H7 (cell line): ENCODE measurements around the gene THPO. TPM values are rescaled to one million over a fixed set of nuclear protein-coding genes. Genes with fewer than 3 reads are reported as not detected.
A peak's percentile ranks its signal among the peaks of the same experiment; 100 is the strongest.

ENCODE experiments used
- DNase-seq: peaks from one replicate; pipeline ENCODE4 v3.0.0; 2012
- H3K27me3 ChIP-seq: 2 replicates; pipeline ENCODE4 v1.6.0; 2011; ENCODE audit warnings: mild to moderate bottlenecking, low read length; ENCODE audit not compliant: control insufficient read depth, insufficient read depth
- H3K36me3 ChIP-seq: replicated peaks from 2 replicates; pipeline ENCODE4 v1.5.1; 2011; ENCODE audit warnings: low read length; ENCODE audit not compliant: control insufficient read depth, insufficient read depth
- H3K4me3 ChIP-seq: 2 replicates; pipeline ENCODE4 v1.5.1; 2011; ENCODE audit warnings: low read depth, mild to moderate bottlenecking, control low read depth, low read length, moderate library complexity; ENCODE audit not compliant: insufficient read depth
- total RNA-seq: library from RNA; depleted of rRNA; stranded (reverse); fragments of >200 nt; shearing (Covaris generic); gene quantifications from 2 replicates; pipeline ENCODE4 v1.2.3, GENCODE V29; 2014; rRNA removed

THPO gene
- total RNA-seq, 1 experiment from 2014 or later, result 0.80 TPM

DNA sequence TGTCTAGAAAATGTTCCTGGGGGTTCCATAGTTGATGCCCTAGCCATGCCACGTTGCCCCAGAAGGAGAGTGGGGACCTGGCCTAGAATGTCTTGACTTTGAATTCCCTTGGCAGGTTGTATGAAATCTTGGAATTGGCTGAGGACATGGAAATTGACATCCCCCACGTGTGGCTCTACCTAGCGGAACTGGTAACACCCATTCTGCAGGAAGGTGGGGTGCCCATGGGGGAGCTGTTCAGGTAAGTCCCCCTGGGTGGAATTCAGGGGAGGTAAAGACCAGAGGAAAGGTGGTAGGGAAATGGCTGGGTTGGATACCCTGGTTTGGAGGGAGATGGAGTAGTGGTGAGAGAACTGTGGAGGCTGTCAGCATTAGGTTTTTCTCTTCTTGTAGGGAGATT lies 49.5 kb downstream of the THPO start:
- no peak for DNase-seq
- Histone ChIP-seq H3K36me3 (peaks cover 86% of the 10 kb centered on the region), H3K4me3 (no peak overlapping the region), H3K27me3 (no peaks in the 10 kb centered on the region)

DNA sequence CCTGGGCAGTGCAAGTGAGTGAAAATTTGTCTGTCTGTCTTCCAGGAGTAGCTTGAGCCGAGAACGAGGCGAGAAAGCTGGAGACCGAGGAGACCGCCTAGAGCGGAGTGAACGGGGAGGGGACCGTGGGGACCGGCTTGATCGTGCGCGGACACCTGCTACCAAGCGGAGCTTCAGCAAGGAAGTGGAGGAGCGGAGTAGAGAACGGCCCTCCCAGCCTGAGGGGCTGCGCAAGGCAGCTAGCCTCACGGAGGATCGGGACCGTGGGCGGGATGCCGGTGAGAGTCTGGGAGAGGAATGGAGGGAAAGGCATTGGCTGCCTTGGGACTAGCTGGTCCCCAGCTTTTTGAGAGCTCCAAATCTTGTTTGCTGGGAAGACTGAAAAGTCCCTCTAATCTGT lies 50.8 kb downstream of the THPO start:
- no peaks in the 10 kb centered on the region for H3K27me3 ChIP-seq
- DNase-seq, result peak; percentile 45
- no peak overlapping the region for H3K4me3 ChIP-seq
- peaks cover 87% of the 10 kb centered on the region for H3K36me3 ChIP-seq

DNA sequence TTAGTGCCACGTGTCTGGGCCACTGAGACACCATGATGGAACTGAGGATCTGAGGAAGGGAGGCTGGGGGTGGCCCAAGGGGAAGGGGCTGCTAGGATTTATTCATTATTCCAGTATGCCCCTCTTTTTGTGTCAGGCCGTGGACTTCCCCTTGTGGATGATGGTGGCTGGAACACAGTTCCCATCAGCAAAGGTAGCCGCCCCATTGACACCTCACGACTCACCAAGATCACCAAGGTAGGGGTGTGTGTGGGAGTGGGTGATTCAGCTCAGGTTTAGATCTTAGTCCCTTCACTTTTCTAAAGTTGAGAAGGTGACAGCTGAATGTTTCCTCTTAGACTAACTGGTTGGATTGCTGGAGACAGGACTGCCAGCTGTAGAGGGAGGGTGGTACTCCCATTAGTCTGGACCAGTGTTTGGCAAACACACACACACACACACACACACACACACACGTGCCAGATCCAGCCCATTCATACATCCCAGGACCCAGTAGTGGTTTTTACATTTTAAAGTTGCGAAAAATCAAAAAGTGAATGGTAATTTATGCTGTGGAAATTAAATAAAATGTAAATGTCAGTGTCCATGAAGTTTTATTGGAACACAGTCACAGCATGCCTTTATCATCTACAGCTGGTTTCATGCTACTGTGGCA lies 52.2 kb downstream of the THPO start:
- no peak overlapping the region for H3K4me3 ChIP-seq
- no peaks in the 10 kb centered on the region for H3K27me3 ChIP-seq
- peak; percentile 19 for DNase-seq
- peaks cover 86% of the 10 kb centered on the region for H3K36me3 ChIP-seq

DNA sequence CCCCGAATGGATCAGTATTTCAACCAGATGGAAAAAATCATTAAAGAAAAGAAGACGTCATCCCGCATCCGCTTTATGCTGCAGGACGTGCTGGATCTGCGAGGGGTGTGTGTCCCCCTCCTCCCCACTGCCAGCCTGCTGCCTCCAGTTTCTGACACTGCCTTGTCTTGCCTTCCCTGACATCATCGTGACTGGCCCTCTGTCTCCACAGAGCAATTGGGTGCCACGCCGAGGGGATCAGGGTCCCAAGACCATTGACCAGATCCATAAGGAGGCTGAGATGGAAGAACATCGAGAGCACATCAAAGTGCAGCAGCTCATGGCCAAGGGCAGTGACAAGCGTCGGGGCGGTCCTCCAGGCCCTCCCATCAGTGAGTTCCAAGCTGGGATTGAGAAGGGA lies 52.7 kb downstream of the THPO start:
- Histone ChIP-seq H3K27me3 (no peaks in the 10 kb centered on the region), H3K36me3 (peaks cover 88% of the 10 kb centered on the region), H3K4me3 (no peak overlapping the region)
- DNase-seq, result peak; percentile 11

DNA sequence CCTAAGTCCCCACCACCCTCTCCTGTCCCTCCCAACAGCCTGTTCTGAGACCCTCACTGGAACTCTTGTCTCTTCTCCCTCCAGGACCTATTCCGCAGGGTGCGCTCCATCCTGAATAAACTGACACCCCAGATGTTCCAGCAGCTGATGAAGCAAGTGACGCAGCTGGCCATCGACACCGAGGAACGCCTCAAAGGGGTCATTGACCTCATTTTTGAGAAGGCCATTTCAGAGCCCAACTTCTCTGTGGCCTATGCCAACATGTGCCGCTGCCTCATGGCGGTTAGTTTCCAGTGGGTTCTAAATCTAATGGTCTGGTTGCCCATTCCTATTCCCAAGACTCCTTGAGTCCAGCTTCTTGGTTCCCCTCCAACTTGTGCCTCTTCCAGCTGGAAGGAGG lies 54.3 kb downstream of the THPO start:
- Histone ChIP-seq H3K27me3 (no peaks in the 10 kb centered on the region), H3K36me3 (peaks cover 88% of the 10 kb centered on the region), H3K4me3 (no peak overlapping the region)
- peak; percentile 19 for DNase-seq

DNA sequence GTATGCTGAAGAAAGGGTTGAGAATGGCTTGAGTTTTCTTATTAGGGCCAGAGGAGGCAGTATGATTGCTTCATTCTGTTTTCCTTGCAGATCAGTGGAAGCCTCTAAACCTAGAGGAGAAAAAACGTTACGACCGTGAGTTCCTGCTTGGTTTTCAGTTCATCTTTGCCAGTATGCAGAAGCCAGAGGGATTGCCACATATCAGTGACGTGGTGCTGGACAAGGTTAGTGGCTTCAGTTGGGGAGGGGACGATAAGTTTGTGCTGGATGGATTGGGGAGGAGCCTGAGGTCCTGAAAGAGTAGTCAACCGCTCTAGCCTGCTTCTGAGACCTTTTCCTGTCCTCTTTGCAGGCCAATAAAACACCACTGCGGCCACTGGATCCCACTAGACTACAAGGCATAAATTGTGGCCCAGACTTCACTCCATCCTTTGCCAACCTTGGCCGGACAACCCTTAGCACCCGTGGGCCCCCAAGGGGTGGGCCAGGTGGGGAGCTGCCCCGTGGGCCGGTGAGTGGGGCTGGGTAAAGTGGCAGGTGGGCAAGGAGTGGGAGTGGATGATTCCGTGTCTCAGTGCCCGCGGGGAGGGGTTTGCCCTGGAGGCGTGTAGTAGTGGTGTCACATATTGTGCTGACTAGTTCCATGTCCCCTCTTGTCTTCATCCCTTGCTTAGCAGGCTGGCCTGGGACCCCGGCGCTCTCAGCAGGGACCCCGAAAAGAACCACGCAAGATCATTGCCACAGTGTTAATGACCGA lies 55.1 kb downstream of the THPO start:
- peak; percentile 42 for DNase-seq
- H3K36me3 ChIP-seq, result peaks cover 81% of the 10 kb centered on the region
- no peak overlapping the region for H3K4me3 ChIP-seq
- no peaks in the 10 kb centered on the region for H3K27me3 ChIP-seq

Other genes starting within 250 kb of the THPO start
- 58.4 and 65.6 TPM in 2 replicates for gene EIF2B5, start 242.8 kb downstream of the THPO start, total RNA-seq
- gene DVL3, start 222.8 kb downstream of the THPO start, total RNA-seq, result 40.6 and 44.4 TPM in 2 replicates
- 567 and 667 TPM in 2 replicates for gene AP2M1, start 203.4 kb downstream of the THPO start, total RNA-seq
- 31.1 and 38.8 TPM in 2 replicates for gene ABCF3, start 192.0 kb downstream of the THPO start, total RNA-seq
- 0.41 TPM in 1 of 2 replicates, not detected in the other for gene VWA5B2, start 148.6 kb downstream of the THPO start, total RNA-seq
- gene ALG3, start 129.2 kb downstream of the THPO start, total RNA-seq, result 59.8 and 62.7 TPM in 2 replicates
- gene EEF1AKMT4, start 128.5 kb downstream of the THPO start, total RNA-seq, result 10.1 and 15.2 TPM in 2 replicates
- gene CAMK2N2, start 116.7 kb downstream of the THPO start, total RNA-seq, result 1.5 and 1.6 TPM in 2 replicates
- not detected in 2 replicates for gene ECE2, start 102.2 kb downstream of the THPO start, total RNA-seq
- gene PSMD2, start 79.0 kb downstream of the THPO start, total RNA-seq, result 378 and 392 TPM in 2 replicates
- 359 and 392 TPM in 2 replicates for gene EIF4G1, start 63.6 kb downstream of the THPO start, total RNA-seq
- 36.9 and 41.1 TPM in 2 replicates for gene FAM131A, start 40.6 kb downstream of the THPO start, total RNA-seq
- gene CLCN2, start 16.6 kb downstream of the THPO start, total RNA-seq, result 17.1 and 22.3 TPM in 2 replicates
- gene POLR2H, start 16.5 kb downstream of the THPO start, total RNA-seq, result 92.8 and 100 TPM in 2 replicates
- gene CHRD, start 1.8 kb upstream of the THPO start, total RNA-seq, result 4.5 and 10.5 TPM in 2 replicates
- 8.4 and 11.1 TPM in 2 replicates for gene EPHB3, start 183.6 kb upstream of the THPO start, total RNA-seq